Measurements from ENCODE around the gene LBX1.

LBX1 gene, protein sequence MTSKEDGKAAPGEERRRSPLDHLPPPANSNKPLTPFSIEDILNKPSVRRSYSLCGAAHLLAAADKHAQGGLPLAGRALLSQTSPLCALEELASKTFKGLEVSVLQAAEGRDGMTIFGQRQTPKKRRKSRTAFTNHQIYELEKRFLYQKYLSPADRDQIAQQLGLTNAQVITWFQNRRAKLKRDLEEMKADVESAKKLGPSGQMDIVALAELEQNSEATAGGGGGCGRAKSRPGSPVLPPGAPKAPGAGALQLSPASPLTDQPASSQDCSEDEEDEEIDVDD

DNA sequence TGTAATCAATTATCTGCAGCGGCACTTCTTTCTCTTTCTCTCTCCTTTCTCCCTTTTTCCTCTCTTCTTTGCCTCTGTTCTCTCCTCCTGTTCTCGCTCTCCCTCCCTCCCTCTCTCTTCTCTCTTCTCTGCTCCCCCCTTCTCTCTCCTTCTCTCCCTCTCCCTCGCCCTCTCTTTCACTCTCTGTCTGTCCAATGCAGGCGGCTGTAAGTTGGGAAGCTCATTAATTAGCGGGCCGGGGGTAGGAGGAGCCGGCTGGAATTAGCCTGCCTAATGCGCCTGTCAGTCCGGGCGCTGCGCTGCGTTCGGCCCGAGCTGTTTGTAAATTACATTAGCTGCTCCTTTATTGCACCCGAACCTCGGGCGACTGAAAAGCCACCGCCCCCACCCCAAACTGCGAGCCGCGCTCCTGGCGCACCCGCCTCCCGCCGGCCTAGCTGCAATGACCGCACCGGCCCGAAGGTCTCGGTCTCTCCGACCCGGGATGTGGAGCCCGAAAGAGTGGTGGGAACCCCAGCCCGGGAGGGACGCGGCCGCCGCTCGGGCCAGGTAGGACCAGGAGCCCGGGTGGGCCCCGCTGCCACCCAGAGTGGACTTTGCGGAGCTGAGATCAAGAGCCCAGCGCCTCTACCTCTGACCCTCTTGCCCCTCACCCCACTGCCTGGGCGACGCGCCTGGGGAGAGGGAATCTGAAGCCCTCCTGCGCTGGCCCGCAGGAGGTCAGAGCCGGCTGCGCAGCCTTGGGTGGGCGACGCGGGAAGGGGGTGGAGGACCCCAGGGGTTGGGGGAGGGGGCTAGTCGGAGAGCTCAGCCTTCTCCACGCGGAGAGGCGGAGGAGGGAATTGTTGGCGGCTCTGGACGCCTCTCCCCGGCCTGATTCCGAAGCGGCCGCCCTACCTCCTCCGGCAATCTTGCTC, at the start of gene LBX1:
LBX1 (minus strand) TSS at position 198 of the 917 bp plus-strand sequence. CDS start 648 bp downstream, outside the sequence.
- no peak for DNase-seq (ENCODE audit: low read depth in 2 of 2)

- DNase-seq (ENCODE audit: low read depth in 2 of 2), result no peak
These were observed 44.5 kb upstream of the LBX1 start for GRCh38 chr10:101273741-101274140.

- DNase-seq (ENCODE audit: low read depth in 2 of 2), result no peak
These were observed 44.1 kb upstream of the LBX1 start for GRCh38 chr10:101273330-101273729.

DNA sequence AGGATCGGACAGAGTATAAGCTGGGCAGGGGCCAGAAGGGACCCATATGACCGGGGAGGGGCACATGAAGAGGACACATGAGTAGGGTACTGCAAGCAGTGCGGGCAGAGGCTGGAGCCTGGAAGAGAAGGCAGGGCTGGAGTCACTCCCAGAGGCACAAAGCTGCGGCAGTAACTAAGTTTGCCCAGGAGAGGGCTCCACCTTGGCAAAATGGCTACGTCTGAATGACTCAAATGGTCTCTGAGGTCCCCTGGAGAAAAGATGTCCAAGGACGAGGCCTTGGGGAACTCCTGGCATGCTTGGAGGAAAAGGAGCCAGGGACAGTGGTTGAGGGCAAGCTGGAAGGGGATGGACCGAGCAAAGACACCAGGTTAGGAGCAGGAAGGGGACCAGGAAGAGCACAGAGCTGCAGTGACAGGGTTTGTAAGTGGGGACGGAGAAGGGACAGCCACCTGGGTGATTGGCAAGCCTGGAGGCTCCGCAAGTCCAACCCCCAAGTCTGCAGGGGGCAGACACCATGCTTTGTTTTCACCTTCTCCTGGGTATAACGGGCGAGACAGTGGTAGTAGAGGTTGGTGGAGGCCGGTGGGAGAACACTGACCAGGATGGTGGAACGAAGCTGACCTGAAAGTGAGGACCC, 43.1 kb upstream of the LBX1 start:
- DNase-seq (ENCODE audit: low read depth in 2 of 2), result peak; percentile 45 to 47

DNA sequence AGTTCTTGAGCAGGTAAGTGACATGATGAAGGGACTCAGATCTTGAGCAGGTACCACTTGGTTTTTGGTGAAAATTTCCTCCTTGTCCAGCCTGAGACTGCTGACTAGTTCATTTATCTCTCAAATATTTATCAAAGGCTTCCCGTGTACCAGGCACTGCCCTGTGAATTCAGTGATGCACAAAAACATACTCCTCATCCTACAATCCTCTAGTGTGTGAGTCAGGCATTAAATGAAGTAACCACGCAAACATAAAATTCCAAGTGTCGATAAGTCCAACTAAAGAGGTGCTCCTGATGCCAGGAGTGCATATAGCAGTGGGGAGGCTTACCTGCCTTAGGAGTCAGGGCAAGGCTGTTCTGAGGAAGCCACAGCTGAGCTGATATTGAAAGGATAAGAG, 41.5 kb upstream of the LBX1 start:
- DNase-seq (ENCODE audit: low read depth in 2 of 2), result no peak

- DNase-seq (ENCODE audit: low read depth in 2 of 2), result no peak
These were observed 38.5 kb upstream of the LBX1 start for GRCh38 chr10:101267776-101268175.

- no peak for DNase-seq (ENCODE audit: low read depth in 2 of 2)
These were observed 38.0 kb upstream of the LBX1 start for GRCh38 chr10:101267290-101267680.

DNA sequence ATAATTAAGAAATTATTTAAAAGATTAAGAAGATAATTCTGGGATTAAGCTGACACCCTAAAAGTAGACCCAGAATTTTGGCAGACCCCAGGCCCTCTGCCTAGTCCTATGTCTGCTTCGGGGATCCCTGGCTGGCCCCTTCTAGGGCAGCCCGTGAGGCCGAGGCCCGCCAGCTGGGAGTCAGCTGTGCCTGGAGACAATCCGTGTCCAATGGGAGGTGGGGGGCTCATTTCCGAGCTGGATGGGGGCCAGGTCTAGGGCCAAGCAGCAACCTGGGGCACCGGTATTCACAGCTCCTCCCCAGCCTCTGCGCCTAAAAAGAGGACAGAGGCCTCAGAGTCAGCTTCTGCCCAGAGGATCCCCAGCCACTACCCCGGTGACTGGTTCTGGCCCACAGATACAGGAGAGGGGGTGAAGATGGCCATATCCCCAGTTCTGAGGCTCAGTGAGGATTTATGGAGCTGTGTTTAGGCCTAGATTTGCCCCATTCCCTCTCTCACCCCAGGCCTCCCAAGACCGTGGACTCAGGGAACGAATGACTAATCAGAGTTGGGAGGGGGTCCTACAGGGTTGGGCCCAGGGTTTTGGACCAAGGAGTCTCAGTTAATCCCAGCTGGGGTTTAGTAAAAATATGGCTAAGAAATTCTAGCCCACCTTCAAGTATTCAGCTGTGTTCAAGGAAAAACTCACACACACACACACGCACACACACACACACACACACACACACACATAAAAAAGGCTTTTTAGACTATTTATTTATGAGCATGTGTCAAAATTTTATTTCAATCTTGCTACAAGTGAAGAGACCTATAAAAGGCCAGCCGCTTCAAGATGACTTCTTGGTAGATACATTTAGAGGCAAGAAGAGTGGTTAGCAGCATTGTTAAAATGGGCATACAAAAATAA, 37.4 kb upstream of the LBX1 start:
- no peak for DNase-seq (ENCODE audit: low read depth in 2 of 2)

DNA sequence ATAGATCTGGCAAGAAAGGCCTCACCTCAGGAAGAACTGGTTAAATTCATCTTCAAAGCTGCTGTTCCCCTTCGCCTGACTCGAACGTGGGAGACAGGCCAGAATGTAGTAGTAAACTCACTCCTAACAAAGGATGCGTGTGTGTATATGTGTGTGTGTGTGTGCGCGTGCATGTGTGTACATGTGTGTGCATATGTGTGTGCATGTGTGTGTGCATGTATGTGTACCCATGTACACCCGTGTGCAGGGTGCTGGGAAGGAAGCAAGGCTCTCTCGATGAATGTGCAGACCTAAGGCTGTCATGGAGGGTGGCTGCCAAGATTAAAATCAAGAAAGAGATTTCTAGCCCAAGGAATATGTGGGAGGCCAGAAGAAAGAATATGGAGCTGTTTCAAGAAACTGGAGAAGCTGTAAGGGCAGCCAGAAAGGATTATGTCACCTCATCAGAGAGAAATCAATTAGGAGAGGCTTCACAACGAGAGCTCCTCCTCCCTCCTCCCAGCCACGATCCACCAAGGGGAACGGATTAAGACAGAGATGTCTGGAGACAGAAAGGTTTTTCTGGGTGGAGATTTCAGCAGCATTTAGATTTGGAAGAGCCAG, 34.0 kb upstream of the LBX1 start:
- no peak for DNase-seq (ENCODE audit: low read depth in 2 of 2)

DNA sequence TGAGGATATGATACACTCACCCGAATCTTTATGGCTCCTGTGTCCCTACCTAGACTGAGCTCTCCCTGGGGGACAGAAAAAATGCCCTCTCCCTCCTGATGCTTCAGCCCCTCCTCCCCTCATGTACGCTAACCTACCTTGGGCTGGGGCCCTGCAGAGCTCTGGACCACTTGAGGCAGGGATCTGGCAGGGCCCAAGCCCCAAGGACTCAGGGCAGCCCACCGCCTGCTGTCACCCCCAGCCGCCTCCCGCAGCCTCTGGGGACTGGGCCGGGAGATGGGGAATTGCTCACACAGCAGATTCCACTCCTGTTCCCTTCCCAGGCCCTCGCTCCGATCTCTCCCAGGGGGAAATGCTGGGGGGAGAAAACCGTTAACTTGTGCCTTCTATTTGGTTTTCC, 32.9 kb upstream of the LBX1 start:
- no peak for DNase-seq (ENCODE audit: low read depth in 2 of 2)

DNA sequence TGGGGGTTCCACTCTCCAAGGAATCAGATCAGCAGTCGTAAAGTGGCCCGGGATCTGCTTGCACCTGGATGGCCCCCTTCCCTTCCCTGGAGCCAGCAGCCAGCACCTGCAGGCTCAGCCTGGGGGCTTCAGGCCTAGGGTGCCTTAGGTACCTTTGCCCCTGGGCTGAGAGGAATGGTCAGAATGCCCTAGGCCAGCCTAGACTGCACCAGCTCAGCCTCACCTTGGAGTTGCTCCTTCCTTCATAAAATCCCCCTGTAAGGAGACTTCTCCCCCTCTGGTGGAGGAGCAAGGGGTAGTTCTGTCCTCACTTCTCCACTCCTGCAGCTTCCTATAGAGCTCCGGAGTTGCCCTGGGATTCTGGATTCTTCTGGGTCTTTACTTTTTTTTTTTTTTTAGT, 32.4 kb upstream of the LBX1 start:
- no peak for DNase-seq (ENCODE audit: low read depth in 2 of 2)

- no peak for DNase-seq (ENCODE audit: low read depth in 2 of 2)
These were observed 31.7 kb upstream of the LBX1 start for GRCh38 chr10:101260764-101261481.

DNA sequence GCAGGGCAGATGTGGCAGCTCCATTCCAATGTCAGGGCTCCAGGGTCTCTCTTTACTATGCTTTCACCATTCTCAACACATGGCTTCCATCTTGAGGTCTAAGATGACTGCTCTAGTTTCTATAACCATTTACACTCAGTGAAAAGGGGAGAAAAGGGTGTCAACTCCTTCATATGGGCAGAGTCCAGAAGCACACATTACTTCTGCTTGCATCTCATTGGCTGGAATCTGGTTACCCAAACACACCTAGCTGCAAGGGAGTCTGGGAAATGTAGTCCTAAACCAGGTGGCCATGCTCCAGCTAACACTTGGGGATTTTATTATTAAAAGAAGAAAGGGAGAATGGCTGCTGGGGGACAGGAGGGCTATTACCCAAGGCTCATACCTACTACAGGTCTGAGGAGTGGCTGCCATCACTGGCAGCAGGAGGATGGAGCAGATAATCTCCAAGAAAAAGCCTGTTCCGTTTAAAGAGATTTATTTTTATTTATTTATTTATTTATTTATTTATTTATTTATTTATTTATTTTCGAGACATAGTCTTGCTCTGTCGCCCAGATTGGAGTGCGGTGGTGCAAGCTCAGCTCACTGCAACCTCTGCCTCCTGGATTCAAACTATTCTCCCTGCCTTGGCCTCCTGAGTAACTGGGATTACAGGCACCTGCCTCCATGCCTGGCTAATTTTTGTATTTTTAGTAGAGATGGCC, 29.1 kb upstream of the LBX1 start:
- no peak for DNase-seq (ENCODE audit: low read depth in 2 of 2)

DNA sequence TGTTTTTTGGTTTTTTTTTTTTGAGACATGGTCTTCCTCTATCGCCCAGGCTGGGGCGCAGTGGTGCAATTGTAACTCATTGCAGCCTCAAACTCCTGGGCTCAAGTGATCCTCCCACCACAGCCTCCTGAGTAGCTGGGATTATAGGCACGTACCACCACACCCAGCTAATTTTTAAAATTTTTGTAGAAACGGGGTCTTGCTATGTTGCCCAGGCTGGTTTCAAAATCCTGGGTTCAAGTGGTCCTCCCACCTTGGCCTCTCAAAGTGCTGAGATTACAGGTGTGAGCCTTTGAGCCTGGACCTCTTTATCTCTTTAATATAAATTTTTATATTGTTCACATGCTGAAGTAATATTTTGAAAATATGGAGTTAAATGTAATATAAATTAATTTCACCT, 28.2 kb upstream of the LBX1 start:
- DNase-seq (ENCODE audit: low read depth in 2 of 2), result no peak

GRCh38 chr10:101257084-101257483, 27.8 kb upstream of the LBX1 start:
- DNase-seq (ENCODE audit: low read depth in 2 of 2), result no peak

- DNase-seq (ENCODE audit: low read depth in 2 of 2), result no peak
These were observed 27.1 kb upstream of the LBX1 start for GRCh38 chr10:101256387-101256786.

DNA sequence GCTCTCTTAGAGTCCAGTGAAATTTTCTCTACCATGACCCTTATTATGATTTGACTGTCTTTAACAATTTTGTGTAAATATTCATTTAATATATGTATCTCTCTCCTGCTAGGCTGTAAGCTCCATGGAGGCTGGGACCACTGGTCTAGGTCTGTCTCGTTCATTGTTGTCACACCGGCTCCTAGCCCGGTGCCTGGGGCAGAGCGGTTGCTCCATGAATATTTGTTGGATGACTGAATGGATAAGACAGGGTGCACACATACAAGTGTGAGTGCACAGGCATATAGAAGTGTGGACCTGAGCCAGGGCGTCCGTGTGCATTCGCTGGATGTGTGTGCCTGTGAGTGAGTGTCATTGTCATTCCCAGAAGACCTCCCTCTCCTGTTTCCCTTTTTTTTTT, 20.9 kb upstream of the LBX1 start:
- DNase-seq (ENCODE audit: low read depth in 2 of 2), result no peak

GRCh38 chr10:101249171-101249581, 19.9 kb upstream of the LBX1 start:
- DNase-seq (ENCODE audit: low read depth in 2 of 2), result no peak

- DNase-seq (ENCODE audit: low read depth in 2 of 2), result no peak
These were observed 17.4 kb upstream of the LBX1 start for GRCh38 chr10:101246639-101247038.
